AG04450 (cell line): ENCODE measurements around the gene RAB29. TPM values are rescaled to one million over a fixed set of nuclear protein-coding genes. Genes with fewer than 3 reads are reported as not detected.
"Not testable (repeated sequence)": the region's sequence is repeated elsewhere in the genome, so short reads cannot be mapped to it uniquely, and the experiment has no call there.

Experiments used
- CTCF ChIA-PET: fragments of 300-600, 350-600 bp; formaldehyde crosslinking; extraction: SDS; loops from one replicate; lab custom pipeline; 2022; ENCODE audit warnings: antibody characterized with exemption, inconsistent platforms; lab: Charles Lee
- POLR2A ChIA-PET: fragments of 350-600 bp; formaldehyde crosslinking; extraction: SDS; loops from one replicate; lab custom pipeline; 2021; ENCODE audit warnings: antibody characterized with exemption, inconsistent platforms; lab: Yijun Ruan, JAX
- DNase-seq: peaks from one replicate; pipeline ENCODE4 v3.0.0-alpha.2; 2011; ENCODE audit warnings: low read depth, low spot score
- H3K27ac ChIP-seq: one replicate; pipeline ENCODE4 v1.5.1; 2012; ENCODE audit warnings: low read depth, low read length, control low read depth
- H3K27me3 ChIP-seq: one replicate; pipeline ENCODE4 v1.6.0; 2012; ENCODE audit warnings: low read length; ENCODE audit not compliant: control insufficient read depth, insufficient read depth
- H3K4me3 ChIP-seq: 2 replicates; pipeline ENCODE4 v1.5.1; 2011; ENCODE audit warnings: mild to moderate bottlenecking, low read depth, low read length, control low read depth
- H3K9me3 ChIP-seq: 2 replicates; pipeline ENCODE4 v1.5.1; 2012; ENCODE audit warnings: low read length; ENCODE audit not compliant: control insufficient read depth, insufficient read depth
- polyA plus RNA-seq: library from polyadenylated mRNA; depleted of rRNA; stranded (reverse); fragments of >200 nt; gene quantifications from 2 replicates; pipeline ENCODE4 v1.2.3, GENCODE V29; 2011
- TF ChIP-seq, protein P1 (sequence below): IDR thresholded peaks from 2 replicates; pipeline ENCODE4 v1.5.1; 2011; ENCODE audit warnings: low read depth, low read length, control low read depth, inconsistent platforms

The RAB29 gene
- polyA plus RNA-seq, 1 experiment: 14.6 TPM

DNA sequence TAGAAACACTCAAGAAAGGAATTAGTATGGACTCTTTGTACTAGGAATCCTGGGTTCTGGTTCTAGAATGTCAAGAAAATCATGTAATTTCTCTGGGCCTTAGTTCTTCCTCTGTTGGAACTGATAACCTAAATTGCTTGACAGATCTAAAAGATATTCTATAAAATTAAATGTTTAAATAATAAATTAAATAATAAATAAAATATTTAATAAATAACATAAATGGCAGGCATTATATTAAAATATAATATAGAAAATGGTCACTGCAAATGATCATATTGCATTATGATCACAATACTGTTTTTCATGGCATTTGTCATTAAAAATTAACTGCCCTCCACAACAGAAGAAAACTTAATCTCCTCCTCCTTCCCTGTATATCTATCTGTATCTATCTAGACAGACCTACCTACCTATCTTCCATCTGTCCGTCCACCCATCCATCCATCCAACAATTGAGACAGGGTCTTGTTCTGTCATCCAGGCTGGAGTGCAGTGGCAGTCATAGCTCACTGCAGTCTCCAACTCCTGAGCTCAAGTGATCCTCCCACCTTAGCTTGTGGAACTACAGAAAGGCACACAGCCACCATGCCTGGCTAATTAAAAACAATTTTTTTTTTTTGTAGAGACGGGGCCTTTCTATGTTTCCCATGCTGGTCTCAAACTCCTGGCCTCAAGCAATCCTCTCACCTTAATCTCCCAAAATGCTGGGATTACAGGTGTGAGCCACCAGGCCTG, 41.7 kb downstream of the RAB29 start:
- H3K4me3 ChIP-seq: no peak overlapping the region
- H3K27ac ChIP-seq: no peak overlapping the region
- TF ChIP-seq, protein P1, sequence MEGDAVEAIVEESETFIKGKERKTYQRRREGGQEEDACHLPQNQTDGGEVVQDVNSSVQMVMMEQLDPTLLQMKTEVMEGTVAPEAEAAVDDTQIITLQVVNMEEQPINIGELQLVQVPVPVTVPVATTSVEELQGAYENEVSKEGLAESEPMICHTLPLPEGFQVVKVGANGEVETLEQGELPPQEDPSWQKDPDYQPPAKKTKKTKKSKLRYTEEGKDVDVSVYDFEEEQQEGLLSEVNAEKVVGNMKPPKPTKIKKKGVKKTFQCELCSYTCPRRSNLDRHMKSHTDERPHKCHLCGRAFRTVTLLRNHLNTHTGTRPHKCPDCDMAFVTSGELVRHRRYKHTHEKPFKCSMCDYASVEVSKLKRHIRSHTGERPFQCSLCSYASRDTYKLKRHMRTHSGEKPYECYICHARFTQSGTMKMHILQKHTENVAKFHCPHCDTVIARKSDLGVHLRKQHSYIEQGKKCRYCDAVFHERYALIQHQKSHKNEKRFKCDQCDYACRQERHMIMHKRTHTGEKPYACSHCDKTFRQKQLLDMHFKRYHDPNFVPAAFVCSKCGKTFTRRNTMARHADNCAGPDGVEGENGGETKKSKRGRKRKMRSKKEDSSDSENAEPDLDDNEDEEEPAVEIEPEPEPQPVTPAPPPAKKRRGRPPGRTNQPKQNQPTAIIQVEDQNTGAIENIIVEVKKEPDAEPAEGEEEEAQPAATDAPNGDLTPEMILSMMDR: no peak
- ChIA-PET CTCF (interaction anchor here (1.3 to 16.1 kb wide), 3 partner anchors 22 to 244 kb away, joined by 3 to 174 read pairs (median 6); no protein-coding TSS in a partner anchor), POLR2A (no interaction called here)
- DNase-seq: no peak
- H3K27me3 ChIP-seq: no peaks in the 10 kb centered on the region
- H3K9me3 ChIP-seq: no peaks in the 10 kb centered on the region

DNA sequence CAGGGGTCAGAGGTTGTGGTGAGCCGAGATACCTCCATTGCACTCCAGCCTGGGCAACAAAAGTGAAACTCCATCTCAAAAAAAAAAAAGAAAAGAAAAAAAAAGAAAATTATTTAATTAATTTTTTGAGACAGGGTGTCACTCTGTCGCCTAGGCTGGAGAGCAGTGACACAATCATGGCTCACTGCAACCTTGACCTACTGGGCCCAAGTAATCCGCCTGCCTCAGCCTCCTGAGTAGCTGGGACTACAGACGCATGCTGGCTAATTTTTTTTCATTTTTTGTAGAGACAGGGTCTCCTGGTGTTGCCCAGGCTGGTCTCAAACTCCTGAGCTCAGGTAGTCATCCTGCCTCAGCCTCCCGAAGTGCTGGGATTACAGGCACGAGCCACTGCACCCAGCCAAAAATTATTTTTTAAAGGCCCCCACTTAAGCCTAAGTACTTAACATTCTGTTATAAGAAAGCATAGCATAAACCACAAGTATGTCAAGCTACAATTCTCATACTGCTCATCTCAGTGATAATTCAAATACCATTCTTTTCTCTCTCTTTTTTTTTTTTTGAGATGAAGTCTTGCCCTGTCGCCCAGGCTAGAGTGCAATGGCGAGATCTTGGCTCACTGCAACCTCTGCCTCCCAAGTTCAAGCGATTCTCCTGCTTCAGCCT, 45.2 kb downstream of the RAB29 start:
- no peak overlapping the region for H3K4me3 ChIP-seq
- POLR2A ChIA-PET: no interaction called here
- H3K27ac ChIP-seq: no peak overlapping the region
- no peaks in the 10 kb centered on the region for H3K27me3 ChIP-seq
- no peaks in the 10 kb centered on the region for H3K9me3 ChIP-seq
- DNase-seq: no peak
- TF ChIP-seq, protein P1: no peak
- CTCF ChIA-PET: interaction anchor here (1.2 to 16.1 kb wide), 6 partner anchors 10 to 247 kb away, joined by 3 to 174 read pairs (median 6); no protein-coding TSS in a partner anchor

DNA sequence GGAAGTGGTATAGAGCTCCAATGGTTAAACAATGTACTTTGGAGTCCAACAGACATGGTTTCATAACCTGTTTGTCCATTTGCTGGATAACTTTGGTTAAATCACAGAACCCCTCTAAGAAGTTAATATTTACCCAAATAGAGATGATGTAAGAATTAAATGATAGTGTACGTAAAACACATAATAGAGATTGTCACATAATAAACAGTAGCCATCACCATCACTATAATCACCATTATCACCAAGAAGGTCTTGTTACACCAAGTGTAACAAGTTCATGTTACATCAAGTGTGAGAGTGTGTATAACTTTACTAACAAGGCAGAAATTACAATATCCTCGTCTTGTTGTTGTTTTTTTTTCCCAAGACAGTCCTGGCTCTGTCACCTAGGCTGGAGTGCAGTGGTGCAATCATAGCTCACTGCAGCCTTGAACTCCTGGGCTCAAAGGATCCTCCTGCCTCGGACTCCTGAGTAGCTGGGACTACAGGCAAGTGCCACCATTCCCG, 48.6 kb downstream of the RAB29 start:
- Histone ChIP-seq H3K27ac (no peak overlapping the region), H3K9me3 (no peaks in the 10 kb centered on the region), H3K4me3 (no peak overlapping the region), H3K27me3 (no peaks in the 10 kb centered on the region)
- no peak for DNase-seq
- TF ChIP-seq, protein P1: no peak
- POLR2A ChIA-PET: no interaction called here
- CTCF ChIA-PET: interaction anchor here (0.6 to 16.1 kb wide), 2 partner anchors 15 to 69 kb away, joined by 4 to 174 read pairs; no protein-coding TSS in a partner anchor

DNA sequence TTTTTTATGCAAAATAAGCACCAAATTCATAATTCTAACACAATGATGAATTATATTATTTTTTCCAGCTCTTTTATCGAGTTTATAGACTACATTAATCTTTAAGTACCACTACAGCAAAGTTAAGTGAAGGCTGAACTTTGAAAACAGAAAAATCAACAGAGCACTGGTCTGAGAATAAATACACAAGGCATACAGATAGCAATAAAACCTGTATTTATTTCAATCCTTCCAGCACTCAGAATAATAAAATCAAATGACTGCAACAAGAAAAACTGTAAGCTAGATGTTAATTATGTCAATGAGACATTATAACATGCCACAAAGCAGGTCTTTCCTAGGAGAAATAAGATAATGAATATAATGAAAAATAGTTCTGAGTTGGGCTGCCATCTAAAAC, 49.8 kb downstream of the RAB29 start:
- TF ChIP-seq, protein P1: no peak
- Histone ChIP-seq H3K27me3 (no peaks in the 10 kb centered on the region), H3K27ac (no peak overlapping the region), H3K9me3 (no peaks in the 10 kb centered on the region), H3K4me3 (no peak overlapping the region)
- POLR2A ChIA-PET: no interaction called here
- DNase-seq: no peak
- CTCF ChIA-PET: interaction anchor here (1.7 to 16.1 kb wide), 2 partner anchors 13 to 252 kb away, joined by 4 to 174 read pairs; no protein-coding TSS in a partner anchor

DNA sequence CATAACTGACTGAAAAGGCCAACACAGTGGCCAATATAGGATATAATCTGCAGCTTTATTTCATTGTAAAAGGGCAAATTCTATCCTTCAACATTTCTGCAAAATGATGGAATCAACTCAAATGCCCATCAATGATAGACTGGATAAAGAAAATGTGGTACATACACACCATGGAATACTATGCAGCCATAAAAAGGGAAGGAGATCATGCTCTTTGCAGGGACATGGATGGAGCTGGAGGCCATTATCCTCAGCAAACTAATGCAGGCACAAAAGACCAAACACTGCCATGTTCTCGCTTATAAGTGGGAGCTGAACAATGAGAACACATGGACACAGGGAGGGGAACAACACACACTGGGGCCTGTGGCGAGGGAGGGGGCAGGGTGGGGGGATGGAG, 54.5 kb downstream of the RAB29 start:
- not testable (repeated sequence) for DNase-seq, H3K27ac ChIP-seq, H3K27me3 ChIP-seq, H3K4me3 ChIP-seq, H3K9me3 ChIP-seq
- ChIA-PET CTCF (interaction anchor here (0.8 to 16.1 kb wide), 3 partner anchors 9 to 257 kb away, joined by 4 to 174 read pairs (median 4); no protein-coding TSS in a partner anchor), POLR2A (interaction anchor here (0.7 kb wide), 1 partner anchor 56 kb away, joined by 6 read pairs; no protein-coding TSS in a partner anchor)
